Muscle layer of duodenum (tissue), 2 donors: ENCODE results near the gene SHC1.

Source experiments
- H3K27ac ChIP-seq: one replicate; pipeline ENCODE4 v1.7.0; 2013; ENCODE audit warnings: mild to moderate bottlenecking, low read length
- H3K27me3 ChIP-seq: one replicate; pipeline ENCODE4 v1.7.0; 2013; ENCODE audit warnings: low read depth, mild to moderate bottlenecking, control low read depth, low read length
- H3K36me3 ChIP-seq, 2 donors: one replicate each; pipeline ENCODE4 v1.7.0; 2013; ENCODE audit warnings: low read length in 2 of 2, control low read depth in 1 of 2, mild to moderate bottlenecking in 1 of 2; ENCODE audit not compliant: insufficient read depth in 2 of 2, control insufficient read depth in 1 of 2
- H3K4me1 ChIP-seq, 2 donors: one replicate each; pipeline ENCODE4 v1.7.0; 2013; ENCODE audit warnings: low read length in 2 of 2, mild to moderate bottlenecking in 2 of 2, control low read depth in 1 of 2, moderate library complexity in 1 of 2; ENCODE audit not compliant: insufficient read depth in 2 of 2, control insufficient read depth in 1 of 2
- H3K4me3 ChIP-seq, 2 donors: one replicate each; pipeline ENCODE4 v1.7.0; 2013; ENCODE audit warnings: low read length in 2 of 2, low read depth in 1 of 2, mild to moderate bottlenecking in 1 of 2
- H3K9me3 ChIP-seq, 2 donors: one replicate each; pipeline ENCODE4 v1.7.0; 2013; ENCODE audit warnings: low read length in 2 of 2, control low read depth in 1 of 2, mild to moderate bottlenecking in 1 of 2; ENCODE audit not compliant: control insufficient read depth in 1 of 2
- donor health status: healthy.

The SHC1 gene

DNA sequence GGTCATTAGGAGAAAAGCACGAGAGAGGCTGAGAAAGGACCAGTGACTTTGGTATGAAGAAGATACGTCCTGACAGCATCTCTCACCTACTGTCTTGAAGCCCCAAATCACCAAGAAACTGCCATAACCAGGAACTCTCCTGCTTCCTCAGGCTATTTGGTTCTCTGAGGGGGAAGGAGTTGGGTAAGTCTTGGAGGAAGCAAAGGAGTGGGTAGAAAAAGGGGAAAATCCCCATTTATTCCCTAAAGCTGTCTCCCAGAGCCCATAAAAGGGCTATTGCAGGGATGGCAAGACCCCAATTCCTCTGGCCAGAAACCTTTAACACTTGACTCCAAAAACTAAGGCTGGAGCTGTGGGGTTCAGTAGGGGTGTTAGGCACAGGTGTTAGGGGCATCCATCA lies 12.5 kb downstream of the SHC1 start:
- Histone ChIP-seq H3K27ac (no peak overlapping the region), H3K36me3 (peaks cover 6 to 16% of the 10 kb centered on the region in 2 donors), H3K9me3 (no peaks in the 10 kb centered on the region), H3K4me1 (peaks cover 28 to 62% of the 10 kb centered on the region in 2 donors), H3K27me3 (no peaks in the 10 kb centered on the region), H3K4me3 (no peak overlapping the region)

- Histone ChIP-seq H3K36me3 (peaks cover 6 to 15% of the 10 kb centered on the region in 2 donors), H3K27me3 (no peaks in the 10 kb centered on the region), H3K4me3 (peak overlapping the region; percentile 78 to 96), H3K4me1 (peaks cover 30 to 62% of the 10 kb centered on the region in 2 donors), H3K9me3 (no peaks in the 10 kb centered on the region), H3K27ac (peak overlapping the region; percentile 83)
These were observed 13.4 kb downstream of the SHC1 start for GRCh38 chr1:154957091-154957657.

DNA sequence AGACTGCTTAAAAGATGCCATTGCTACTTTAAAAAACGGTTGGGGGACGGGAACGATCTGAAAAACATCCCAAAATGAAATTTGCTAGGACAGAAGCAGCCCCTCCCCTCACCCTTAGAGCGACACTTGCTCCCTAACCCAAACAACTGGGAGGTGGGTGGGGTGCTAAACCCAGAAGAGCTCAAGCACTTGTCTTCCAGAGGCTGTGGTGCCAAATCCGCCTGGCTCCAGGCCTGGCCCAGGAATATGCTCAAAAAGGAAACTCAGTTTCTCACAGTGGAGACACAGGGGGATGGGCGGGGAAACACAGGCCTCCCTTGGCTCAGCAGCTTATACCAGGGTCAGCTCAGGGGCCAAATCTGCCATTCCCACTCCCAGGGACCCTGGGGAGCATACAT lies 14.0 kb downstream of the SHC1 start:
- peak overlapping the region; percentile 78 to 96 for H3K4me3 ChIP-seq
- H3K4me1 ChIP-seq: peaks cover 30 to 66% of the 10 kb centered on the region in 2 donors
- H3K9me3 ChIP-seq: no peaks in the 10 kb centered on the region
- H3K36me3 ChIP-seq: peaks cover 6 to 18% of the 10 kb centered on the region in 2 donors
- no peaks in the 10 kb centered on the region for H3K27me3 ChIP-seq
- H3K27ac ChIP-seq: peak overlapping the region; percentile 83

DNA sequence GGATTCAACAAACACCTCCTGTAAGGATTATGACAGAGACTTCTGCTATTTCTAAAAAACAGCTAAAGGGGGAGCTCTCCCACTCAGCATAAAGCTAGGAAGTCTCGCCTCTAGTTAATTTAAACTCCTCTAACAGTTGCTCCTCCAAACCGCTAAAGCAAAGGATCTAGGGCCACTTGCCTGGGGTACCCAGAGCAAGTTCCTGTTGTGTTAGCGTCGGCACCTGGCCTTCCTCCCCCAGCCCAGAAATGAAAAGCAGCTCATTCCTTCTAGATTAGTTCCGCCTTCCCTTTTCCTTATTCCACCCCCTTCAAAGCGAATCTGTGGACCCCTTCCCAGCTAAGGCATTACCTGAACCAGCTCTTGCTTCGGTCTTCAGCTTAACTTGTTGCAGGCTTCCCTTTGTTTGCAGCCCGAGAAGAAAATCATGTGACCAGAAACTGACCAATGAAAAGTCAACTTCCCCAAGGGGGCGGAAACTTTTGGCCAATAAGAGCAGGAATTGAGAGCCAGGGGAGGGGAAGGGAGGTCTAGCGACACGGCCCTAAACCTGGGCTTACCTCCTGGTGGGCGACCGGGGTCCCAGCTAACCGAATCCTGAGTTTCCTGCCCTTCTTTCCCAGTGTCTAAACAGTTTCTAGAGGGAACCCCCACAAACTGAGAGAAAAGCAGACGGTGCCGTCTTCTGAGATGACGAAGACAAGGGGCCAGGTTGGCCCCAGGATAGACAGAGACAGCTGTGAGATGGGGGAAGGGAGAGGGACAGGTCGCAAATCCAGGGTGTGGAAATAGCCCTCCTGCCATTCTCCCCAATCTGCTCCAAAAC lies 14.6 kb downstream of the SHC1 start, which contains the start of gene PBXIP1:
Gene PBXIP1 (minus strand): TSS at position 382 of the 826 bp plus-strand sequence. CDS start 2,378 bp downstream, outside the sequence.
- H3K27ac ChIP-seq: peak within 1 kb of the TSS; percentile 83
- H3K9me3 ChIP-seq: no peaks in the 10 kb centered on the region
- H3K36me3 ChIP-seq: peaks cover 7 to 23% of the 10 kb centered on the region in 2 donors
- peaks cover 30 to 69% of the 10 kb centered on the region in 2 donors for H3K4me1 ChIP-seq
- H3K4me3 ChIP-seq: peak within 1 kb of the TSS; percentile 78 to 96
- H3K27me3 ChIP-seq: no peaks in the 10 kb centered on the region

DNA sequence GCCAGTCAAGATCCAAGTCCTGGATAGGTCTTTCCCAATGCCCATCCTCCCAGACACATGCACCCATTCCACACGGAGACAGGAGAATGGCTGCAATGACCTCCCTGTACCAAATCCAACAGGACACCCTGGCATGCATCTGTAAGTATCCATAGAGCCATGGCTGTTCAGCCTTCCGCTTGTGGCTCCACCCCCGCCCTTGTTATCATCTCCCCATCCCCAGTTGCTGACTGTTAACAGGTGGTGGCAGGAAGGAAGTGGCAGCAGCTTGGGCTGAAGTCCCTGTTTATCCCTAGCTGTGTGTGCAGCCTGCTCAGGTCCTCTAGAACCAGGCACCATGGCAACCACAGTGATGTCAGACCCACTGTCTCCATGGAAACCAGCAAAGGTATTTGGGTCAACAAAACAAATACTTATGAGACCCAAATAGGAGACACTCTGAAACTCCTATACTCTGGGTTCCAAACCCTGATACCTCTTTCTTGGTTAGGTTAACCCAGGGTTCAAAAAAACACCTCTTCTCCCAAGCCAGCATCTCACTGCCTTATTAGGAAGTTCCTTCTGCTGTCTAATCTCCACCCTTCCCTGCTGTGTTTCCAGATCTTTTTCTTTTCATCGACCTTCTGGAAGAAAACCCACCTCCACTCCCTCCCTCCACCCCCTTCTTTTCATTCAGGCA lies 15.4 kb downstream of the SHC1 start:
- H3K4me1 ChIP-seq: peaks cover 25 to 61% of the 10 kb centered on the region in 2 donors
- no peaks in the 10 kb centered on the region for H3K27me3 ChIP-seq
- peak overlapping the region; percentile 83 for H3K27ac ChIP-seq
- no peaks in the 10 kb centered on the region for H3K9me3 ChIP-seq
- H3K4me3 ChIP-seq: peak overlapping the region; percentile 78 to 96
- H3K36me3 ChIP-seq: peaks cover 12 to 30% of the 10 kb centered on the region in 2 donors

GRCh38 chr1:154954541-154954940 lies 16.0 kb downstream of the SHC1 start:
- H3K36me3 ChIP-seq: peaks cover 12 to 29% of the 10 kb centered on the region in 2 donors
- H3K4me1 ChIP-seq: peaks cover 25 to 59% of the 10 kb centered on the region in 2 donors
- H3K4me3 ChIP-seq: peak overlapping the region; percentile 78 to 96
- H3K27me3 ChIP-seq: no peaks in the 10 kb centered on the region
- no peak overlapping the region for H3K27ac ChIP-seq
- H3K9me3 ChIP-seq: no peaks in the 10 kb centered on the region

- Histone ChIP-seq H3K9me3 (no peaks in the 10 kb centered on the region), H3K4me1 (peaks cover 25 to 59% of the 10 kb centered on the region in 2 donors), H3K4me3 (peak overlapping the region; percentile 33 to 36), H3K27ac (no peak overlapping the region), H3K27me3 (no peaks in the 10 kb centered on the region), H3K36me3 (peaks cover 8 to 22% of the 10 kb centered on the region in 2 donors)
These were observed 16.9 kb downstream of the SHC1 start for GRCh38 chr1:154953611-154954038.

- peaks cover 6 to 26% of the 10 kb centered on the region in 2 donors for H3K36me3 ChIP-seq
- no peaks in the 10 kb centered on the region for H3K27me3 ChIP-seq
- H3K27ac ChIP-seq: no peak overlapping the region
- H3K4me1 ChIP-seq: peaks cover 25 to 59% of the 10 kb centered on the region in 2 donors
- H3K9me3 ChIP-seq: no peaks in the 10 kb centered on the region
- H3K4me3 ChIP-seq: no peak overlapping the region
These were observed 17.9 kb downstream of the SHC1 start for GRCh38 chr1:154952664-154953063.

DNA sequence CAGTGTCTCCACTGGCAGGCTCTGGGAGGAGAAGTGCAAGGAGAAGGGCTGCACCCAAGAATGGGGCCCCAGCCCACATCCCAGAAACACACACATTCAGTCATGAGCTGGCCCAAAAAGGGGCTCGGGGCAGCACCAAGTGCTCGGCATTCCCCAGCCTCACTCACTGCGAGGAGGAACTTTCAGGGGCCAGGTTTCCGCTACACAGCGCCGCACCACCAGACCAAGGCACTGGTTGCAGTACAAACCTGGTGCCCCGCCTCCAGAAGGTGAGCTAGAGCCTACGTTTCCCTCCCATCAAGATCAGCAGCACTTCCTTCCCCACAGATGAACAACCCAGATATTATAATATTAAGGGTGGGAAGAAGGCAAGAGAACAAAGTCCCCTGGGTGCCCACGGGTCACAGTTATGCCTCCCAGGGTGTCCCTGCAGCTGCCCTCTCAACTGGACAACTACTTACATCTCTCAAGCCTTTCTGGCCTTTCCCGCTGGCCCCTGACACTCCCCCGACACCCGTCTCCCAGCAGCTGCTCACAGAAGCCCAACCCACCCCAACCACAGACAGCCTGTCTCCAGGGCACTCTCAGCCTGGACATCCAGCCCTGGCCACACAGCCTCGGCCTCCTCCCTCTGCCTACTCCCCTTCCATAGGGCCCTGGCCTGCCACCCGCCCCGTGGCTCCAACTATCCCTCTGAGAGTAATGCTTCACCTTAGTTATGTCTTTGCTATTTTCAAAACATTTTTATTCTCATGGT lies 18.5 kb downstream of the SHC1 start:
- H3K27me3 ChIP-seq: no peaks in the 10 kb centered on the region
- no peak overlapping the region for H3K27ac ChIP-seq
- peaks cover 25 to 55% of the 10 kb centered on the region in 2 donors for H3K4me1 ChIP-seq
- peaks cover 6 to 32% of the 10 kb centered on the region in 2 donors for H3K36me3 ChIP-seq
- no peaks in the 10 kb centered on the region for H3K9me3 ChIP-seq
- no peak overlapping the region for H3K4me3 ChIP-seq

GRCh38 chr1:154948079-154948478 lies 22.5 kb downstream of the SHC1 start:
- H3K27me3 ChIP-seq: no peaks in the 10 kb centered on the region
- H3K4me3 ChIP-seq: no peak overlapping the region
- H3K9me3 ChIP-seq: no peaks in the 10 kb centered on the region
- no peak overlapping the region for H3K27ac ChIP-seq
- peaks cover 13 to 51% of the 10 kb centered on the region in 2 donors for H3K36me3 ChIP-seq
- H3K4me1 ChIP-seq: peaks cover 14 to 36% of the 10 kb centered on the region in 2 donors
